Measurements from ENCODE around the gene AOPEP. TPM values are rescaled to one million over a fixed set of nuclear protein-coding genes. Genes with fewer than 3 reads are reported as not detected.

The AOPEP gene
- total and polyA plus RNA-seq, 9 of the 15 experiments (the other 6 are each of a cell fraction or from before 2014, with no cell fraction given), result 4.5 to 19.3 (median 13.5) TPM

GRCh38 chr9:94806307-94806893, 79.9 kb downstream of the AOPEP start:
- H3K36me3 ChIP-seq (ENCODE audit: control insufficient read depth, insufficient read depth, low read length), result 0 out of 3 replicates have a peak, but pooled peaks cover 3% of the 10 kb centered on the region
- no peak overlapping the region for H3K9ac ChIP-seq (ENCODE audit: insufficient read depth in 1 of 2, low read depth in 2 of 2, low read length in 2 of 2)
- ChIA-PET POLR2A (no interaction called here), CTCF (ENCODE audit: low intra/inter-chr PET ratio) (no interaction called here)
- FAIRE-seq (no peak), DNase-seq (ENCODE audit: extremely low read depth in 1 of 4, low spot score in 3 of 4) (no peak), ATAC-seq (no peak)
- in situ Hi-C loops (cut with MboI) (no loop called here), intact Hi-C loops (cut with micrococcal nuclease) (no loop called here)
- no peaks in the 10 kb centered on the region for H3K27me3 ChIP-seq (ENCODE audit: control insufficient read depth in 2 of 2, insufficient read depth in 2 of 2, low read length in 2 of 2)
- H3K4me1 ChIP-seq (replicated peaks in 1 of 2; ENCODE audit: control insufficient read depth in 2 of 2, insufficient read depth in 2 of 2, low read length in 2 of 2), result no peaks in the 10 kb centered on the region; a peak in 2 of 5 replicates
- H3K79me2 ChIP-seq (ENCODE audit: control insufficient read depth, insufficient read depth, low read length), result no peaks in the 10 kb centered on the region
- H2AFZ ChIP-seq (ENCODE audit: low read depth, low read length), result no peak overlapping the region
- H4K20me1 ChIP-seq (replicated peaks; ENCODE audit: control insufficient read depth, insufficient read depth, low read length), result no peaks in the 10 kb centered on the region
- H3K4me3 ChIP-seq, result no peak overlapping the region
- no peak overlapping the region for H3K4me2 ChIP-seq (ENCODE audit: insufficient read depth, low read length)
- TF ChIP-seq EP300 (IDR thresholded peaks at IDR 0.05; ENCODE audit: low read length) (no peak), MEIS2 (IDR thresholded peaks at IDR 0.05; ENCODE audit: partially characterized antibody) (peak; percentile 10), NFE2 (IDR thresholded peaks at IDR 0.05; ENCODE audit: low read depth) (no peak)
- TF ChIP-seq, protein P1, sequence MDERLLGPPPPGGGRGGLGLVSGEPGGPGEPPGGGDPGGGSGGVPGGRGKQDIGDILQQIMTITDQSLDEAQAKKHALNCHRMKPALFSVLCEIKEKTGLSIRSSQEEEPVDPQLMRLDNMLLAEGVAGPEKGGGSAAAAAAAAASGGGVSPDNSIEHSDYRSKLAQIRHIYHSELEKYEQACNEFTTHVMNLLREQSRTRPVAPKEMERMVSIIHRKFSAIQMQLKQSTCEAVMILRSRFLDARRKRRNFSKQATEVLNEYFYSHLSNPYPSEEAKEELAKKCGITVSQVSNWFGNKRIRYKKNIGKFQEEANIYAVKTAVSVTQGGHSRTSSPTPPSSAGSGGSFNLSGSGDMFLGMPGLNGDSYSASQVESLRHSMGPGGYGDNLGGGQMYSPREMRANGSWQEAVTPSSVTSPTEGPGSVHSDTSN (CRISPR knock-in tag; IDR thresholded peaks at IDR 0.05; ENCODE audit: low read depth), result no peak
- TF ChIP-seq, protein P1 (tag; conservative IDR thresholded peaks at IDR 0.05; ENCODE audit: low read depth), result peak; percentile 61
- 82% methylated on average over 3 of the region's 3 CpGs for WGBS (ENCODE audit: insufficient coverage, low coverage, missing lambda C conversion rate)
- no peaks in the 10 kb centered on the region for H3K9me3 ChIP-seq (replicated peaks; ENCODE audit: control insufficient read depth, insufficient read depth, low read depth, low read length)
- BruUV-seq (replicated peaks), result no TSS peak
- H3K27ac ChIP-seq (ENCODE audit: extremely low read depth, low read depth, low read length), result no peak overlapping the region
- H3K9me1 ChIP-seq (ENCODE audit: control insufficient read depth, insufficient read depth, low read length), result no peaks in the 10 kb centered on the region

Data from K562 (cell line).